ENCODE measurements around the gene KEAP1. TPM values are rescaled to one million over a fixed set of nuclear protein-coding genes. Genes with fewer than 3 reads are reported as not detected.

KEAP1 gene
- 99.0 and 146 TPM in 2 replicates for total RNA-seq

DNA sequence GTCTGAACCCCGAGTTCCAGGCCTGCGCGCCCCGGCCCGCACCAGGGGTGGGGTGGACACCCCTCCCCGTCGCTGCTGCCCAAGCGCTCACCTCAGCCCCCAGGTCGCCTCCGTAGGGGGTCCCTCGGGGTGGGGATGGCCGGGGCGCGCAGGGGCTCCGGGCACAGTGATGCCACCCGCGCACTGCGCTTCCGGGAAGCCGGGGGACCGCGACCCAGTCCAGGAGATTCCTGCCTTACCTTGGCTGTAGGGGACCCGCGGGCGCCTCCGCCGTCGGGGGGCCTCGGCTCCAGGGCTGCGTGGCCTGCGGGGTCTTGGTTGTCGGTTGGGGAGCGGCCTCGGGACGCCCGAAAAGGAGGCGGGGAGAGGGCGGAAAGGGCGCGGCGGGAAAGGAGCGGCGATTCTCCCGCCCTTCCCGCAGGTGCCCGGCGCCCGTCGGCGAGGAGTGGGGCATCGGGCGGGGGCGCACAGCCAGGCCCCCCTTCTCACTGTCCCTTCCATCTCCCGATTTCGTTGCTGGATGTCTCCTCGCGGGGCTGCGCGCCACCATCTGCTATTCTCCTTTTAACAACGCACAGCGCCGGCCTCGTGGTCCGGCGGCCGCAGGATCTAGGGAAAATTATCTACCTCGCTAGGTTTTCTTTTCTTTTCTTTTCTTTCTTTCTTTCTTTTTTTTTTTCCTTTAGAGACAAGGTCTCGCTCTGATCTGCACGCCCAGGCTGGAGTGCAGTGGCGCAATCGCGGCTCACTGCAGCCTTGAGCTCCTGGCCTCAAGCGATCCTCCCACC lies at the start of gene KEAP1:
Gene KEAP1, minus strand, starts transcription at position 355 of the 788 bp plus-strand sequence. CDS start 3,323 bp downstream, outside the sequence.

DNA sequence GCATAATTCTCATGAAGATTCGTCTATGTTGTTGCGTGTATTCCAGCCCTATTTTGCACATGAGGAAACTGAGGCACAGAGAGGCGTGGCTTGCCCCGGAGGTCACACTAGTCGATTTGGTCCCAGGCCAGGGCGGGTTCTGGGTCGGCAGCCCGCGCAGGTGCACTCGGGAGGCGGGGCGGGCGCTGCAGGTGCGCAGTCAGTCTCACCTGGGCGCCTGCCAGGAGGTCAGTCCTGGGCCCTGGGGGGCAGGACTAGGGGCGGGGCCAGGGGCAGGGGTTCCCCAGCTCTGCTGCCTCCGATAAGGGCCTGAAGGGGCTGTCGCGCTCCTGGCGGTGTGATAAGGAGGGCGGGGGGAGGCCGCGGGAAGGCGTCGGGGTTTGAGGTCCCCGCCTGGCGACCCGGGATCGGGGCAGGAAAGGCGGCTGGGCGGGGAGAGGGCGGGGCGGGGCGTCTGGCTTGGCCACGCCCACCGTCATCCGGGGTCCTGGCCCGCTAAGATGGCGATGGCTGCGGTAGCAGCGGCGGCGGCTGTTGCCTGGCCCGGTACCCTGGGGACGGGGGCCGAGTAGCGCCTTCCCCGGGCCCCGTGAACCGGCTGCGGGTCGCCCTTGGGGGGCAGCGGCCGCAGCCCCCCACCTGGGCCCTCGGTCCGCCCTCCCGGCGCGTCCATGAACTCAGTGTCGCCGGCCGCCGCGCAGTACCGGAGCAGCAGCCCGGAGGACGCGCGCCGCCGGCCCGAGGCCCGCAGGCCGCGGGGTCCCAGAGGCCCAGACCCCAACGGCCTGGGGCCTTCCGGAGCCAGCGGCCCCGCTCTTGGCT lies 40.5 kb upstream of the KEAP1 start, which contains the start of gene ATG4D:
Gene ATG4D, plus strand, starts transcription at position 485 of the 822 bp plus-strand sequence. Its CDS starts 187 bp downstream, at position 672.

DNA sequence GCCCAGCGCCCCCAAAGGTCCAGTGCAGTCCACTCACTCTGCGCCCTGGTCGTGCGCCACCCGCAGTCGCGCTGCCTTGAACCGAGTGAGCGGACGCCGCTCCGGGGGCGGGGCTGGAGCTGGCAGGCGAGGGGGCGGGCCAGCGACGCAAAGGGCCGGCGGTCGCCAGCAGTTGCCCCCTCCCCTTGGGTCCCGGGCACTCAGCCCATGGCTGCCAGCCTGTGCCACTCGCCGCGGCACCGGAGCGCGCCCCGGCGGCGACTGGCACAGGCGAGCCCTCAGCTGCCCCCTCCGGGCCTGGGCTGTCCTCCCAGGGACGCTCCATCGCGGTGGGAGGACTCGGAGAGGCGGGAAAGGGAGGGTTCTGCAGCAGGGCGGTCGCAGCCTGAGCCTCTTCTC lies 14.2 kb upstream of the KEAP1 start, which contains the start of gene S1PR5:
Gene S1PR5, minus strand, starts transcription at position 87 of the 399 bp plus-strand sequence. CDS start 2,436 bp downstream, outside the sequence.

Other genes starting within 250 kb of the KEAP1 start
- gene ICAM1, start 232.2 kb downstream of the KEAP1 start, total RNA-seq: 3.8 and 5.9 TPM in 2 replicates
- gene ICAM4, start 216.4 kb downstream of the KEAP1 start, total RNA-seq: 2.7 and 5.7 TPM in 2 replicates
- gene ICAM5, start 213.4 kb downstream of the KEAP1 start, total RNA-seq: 0.69 and 1.4 TPM in 2 replicates
- 0.16 and 0.17 TPM in 2 replicates for gene ZGLP1, start 193.5 kb downstream of the KEAP1 start, total RNA-seq
- gene FDX2, start 187.3 kb downstream of the KEAP1 start, total RNA-seq: 14.2 and 20.3 TPM in 2 replicates
- gene RAVER1, start 169.8 kb downstream of the KEAP1 start, total RNA-seq: 4.1 and 5.2 TPM in 2 replicates
- 9.8 and 12.0 TPM in 2 replicates for gene ICAM3, start 163.7 kb downstream of the KEAP1 start, total RNA-seq
- 54.4 and 69.6 TPM in 2 replicates for gene TYK2, start 122.8 kb downstream of the KEAP1 start, total RNA-seq
- 209 and 212 TPM in 2 replicates for gene CDC37, start 99.8 kb downstream of the KEAP1 start, total RNA-seq
- gene PDE4A, start 82.8 kb downstream of the KEAP1 start, total RNA-seq: 2.4 and 5.3 TPM in 2 replicates
- gene S1PR5, start 14.1 kb upstream of the KEAP1 start, total RNA-seq: under 0.01 and 0.16 TPM in 2 replicates
- gene ATG4D, start 40.5 kb upstream of the KEAP1 start, total RNA-seq: 6.1 and 6.9 TPM in 2 replicates
- gene KRI1, start 62.7 kb upstream of the KEAP1 start, total RNA-seq: 6.9 and 7.7 TPM in 2 replicates
- 4.3 and 7.7 TPM in 2 replicates for gene CDKN2D, start 65.6 kb upstream of the KEAP1 start, total RNA-seq
- not detected in 2 replicates for gene AP1M2, start 84.0 kb upstream of the KEAP1 start, total RNA-seq
- gene SLC44A2, start 122.2 kb upstream of the KEAP1 start, total RNA-seq: 18.8 and 20.8 TPM in 2 replicates
- 56.8 and 70.9 TPM in 2 replicates for gene ILF3, start 151.0 kb upstream of the KEAP1 start, total RNA-seq
- 32.8 and 47.1 TPM in 2 replicates for gene QTRT1, start 198.1 kb upstream of the KEAP1 start, total RNA-seq
- 73.2 and 76.1 TPM in 2 replicates for gene DNM2, start 214.7 kb upstream of the KEAP1 start, total RNA-seq